T1000 (cell line): ENCODE results near the gene MPZL1.
"Not testable (repeated sequence)": the region's sequence is repeated elsewhere in the genome, so short reads cannot be mapped to it uniquely, and the experiment has no call there.

Experiments
- DNase-seq: peaks from one replicate; lab custom pipeline; 2025; ENCODE audit warnings: mixed read lengths; lab: John Stamatoyannopoulos, UW

Gene MPZL1

DNA sequence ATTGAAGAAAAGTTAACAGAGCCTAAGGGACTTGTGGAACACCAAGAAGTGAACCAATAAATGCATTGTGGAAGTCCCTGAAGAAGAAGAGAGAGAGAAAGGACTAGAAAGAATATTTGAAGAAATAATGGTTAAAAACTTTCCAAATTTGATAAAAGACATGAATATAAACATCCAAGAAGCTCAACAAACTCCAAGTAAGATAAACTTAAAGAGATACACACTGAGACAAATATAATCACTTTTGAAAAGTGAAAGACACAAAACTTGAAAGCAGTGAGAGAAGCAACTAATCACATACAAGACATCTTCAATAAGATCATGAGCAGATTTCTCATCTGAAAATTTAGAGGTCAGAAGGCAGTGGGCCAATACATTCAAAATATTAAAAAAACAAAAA lies 91.2 kb downstream of the MPZL1 start:
- no peak for DNase-seq

DNA sequence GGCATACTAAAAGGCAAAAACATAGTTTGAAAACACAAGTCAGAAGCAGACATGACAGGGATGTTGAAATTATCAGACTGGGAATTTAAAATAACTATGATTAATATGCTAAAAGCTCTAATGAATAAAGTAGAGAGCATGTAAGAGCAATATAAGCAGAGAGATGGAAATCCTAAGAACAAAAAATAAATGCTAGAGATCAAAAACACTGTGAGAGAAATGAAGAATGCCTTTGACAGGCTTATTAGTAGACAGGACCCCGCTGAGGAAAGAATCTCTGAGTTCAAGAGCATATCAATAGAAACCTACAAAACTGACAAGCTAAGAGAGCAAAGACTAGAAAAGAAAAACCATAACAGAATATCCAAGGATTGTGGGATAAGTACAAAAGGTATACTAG lies 93.9 kb downstream of the MPZL1 start:
- no peak for DNase-seq

DNA sequence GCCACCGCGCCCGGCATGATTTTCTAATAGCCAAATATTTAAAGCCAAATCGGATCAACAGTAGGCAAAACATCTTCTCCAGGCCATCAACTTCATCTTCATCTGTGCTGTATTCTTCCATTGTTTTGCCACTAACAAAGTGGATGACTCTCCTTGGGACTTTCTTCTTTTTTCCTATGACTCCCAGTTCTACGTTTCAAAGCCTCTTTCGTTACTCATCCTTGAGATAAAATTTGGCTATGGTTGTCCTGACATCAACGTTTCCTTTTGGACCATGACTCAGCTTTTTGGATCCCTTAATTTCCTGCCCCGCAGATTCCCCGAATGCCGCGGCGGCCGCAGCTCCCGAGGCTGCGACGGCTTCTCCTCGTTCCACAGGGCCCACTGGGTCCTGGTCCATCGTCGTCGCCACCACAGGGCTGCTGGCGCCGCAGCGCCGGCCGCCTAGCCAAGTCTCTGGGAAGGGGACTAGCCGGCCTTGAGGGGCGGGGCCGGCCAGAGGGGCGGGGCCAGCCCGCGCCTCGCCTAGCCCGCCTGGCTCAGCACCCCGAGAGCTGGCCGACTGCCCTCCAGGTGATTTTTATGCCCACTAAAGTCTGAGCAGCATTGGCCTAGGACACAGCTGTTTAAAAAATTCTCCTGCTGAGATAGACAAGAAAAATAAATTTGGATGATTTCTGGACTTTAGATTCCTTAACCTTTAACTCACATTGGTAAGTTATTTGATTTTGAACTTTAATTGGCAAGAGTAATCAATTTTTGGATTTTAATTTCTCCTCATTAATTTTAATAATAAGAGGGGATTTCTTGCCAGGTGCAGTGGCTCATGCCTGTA lies 98.3 kb downstream of the MPZL1 start:
- DNase-seq: peak; percentile 87

DNA sequence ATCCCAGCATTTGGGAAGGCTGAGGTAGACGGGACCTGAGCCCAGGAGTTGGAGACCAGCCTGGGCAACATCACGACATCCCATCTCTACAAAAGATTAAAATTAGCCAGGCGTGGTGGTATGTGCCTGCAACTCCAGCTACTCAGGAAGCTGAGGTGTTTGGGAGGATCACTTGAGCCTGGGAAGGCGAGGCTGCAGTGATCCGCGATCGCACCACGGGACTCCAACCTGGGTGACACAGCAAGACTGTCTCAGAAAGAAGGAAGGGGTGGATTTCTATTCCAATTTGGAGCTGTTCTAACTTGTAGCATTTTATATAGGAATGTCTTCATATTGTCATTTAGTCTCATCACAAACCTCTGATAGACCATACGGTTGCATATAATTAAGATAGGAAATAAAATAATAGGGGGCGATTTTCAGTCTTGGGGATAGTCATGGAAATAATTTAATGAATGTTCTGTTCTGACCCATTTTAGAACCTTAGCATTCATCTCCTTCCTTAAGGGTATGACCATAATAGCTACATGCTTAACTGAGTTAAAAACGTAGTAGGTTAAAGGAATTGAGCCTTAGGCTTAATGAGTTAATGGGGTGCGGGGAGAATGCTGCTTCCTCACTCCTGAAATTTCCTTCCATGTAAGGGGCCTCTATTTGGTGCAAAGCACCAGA lies 99.0 kb downstream of the MPZL1 start:
- DNase-seq: no peak

DNA sequence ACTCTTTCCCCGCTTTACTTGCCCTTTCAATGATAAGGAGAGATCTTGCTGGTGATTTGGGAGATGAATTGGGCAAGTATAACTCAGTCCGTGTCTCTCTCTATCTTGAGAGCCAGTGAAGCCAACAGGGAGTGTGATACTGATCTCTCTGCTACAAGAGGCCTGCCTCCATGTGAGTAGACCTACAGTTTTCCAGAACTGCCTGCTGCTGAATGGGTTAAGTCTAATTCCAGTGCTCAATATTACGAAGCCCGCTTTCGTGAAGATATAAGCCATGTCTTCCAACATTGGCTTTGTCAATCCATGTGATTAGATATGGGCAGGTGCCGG lies 99.5 kb downstream of the MPZL1 start:
- DNase-seq: no peak

DNA sequence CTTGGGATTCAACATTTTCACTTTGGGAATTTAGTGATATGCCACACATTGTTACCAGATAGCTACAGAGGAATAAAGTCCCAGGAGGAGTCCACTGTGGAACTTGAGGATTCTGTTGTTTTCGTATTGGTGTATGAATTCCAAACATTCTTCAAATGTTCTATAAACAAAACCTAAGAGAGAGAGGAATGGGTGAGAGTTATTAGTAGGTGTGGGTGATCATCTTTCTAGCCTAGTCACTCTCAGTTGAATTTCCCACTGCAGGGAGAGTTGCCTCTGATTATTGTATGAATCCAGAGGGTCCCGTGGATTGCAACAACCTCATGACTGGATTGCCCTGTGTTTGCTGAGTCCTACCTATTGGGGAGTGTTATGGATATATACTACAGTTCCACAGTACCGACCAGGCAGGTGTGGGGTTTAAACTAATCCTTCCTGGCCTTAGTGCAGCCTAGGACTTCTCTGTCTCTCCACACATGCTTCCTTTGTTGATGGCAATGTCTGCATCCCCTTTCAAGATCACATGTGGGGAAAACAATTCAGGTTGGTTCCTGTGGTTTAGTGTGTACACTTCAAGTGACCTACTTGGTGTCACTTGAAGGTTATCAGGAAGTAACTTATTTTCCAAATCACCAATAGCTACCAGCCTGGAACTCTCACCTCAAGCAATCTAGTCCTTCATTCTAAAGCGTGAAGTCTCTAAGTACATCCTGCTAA lies 100.3 kb downstream of the MPZL1 start:
- no peak for DNase-seq

DNA sequence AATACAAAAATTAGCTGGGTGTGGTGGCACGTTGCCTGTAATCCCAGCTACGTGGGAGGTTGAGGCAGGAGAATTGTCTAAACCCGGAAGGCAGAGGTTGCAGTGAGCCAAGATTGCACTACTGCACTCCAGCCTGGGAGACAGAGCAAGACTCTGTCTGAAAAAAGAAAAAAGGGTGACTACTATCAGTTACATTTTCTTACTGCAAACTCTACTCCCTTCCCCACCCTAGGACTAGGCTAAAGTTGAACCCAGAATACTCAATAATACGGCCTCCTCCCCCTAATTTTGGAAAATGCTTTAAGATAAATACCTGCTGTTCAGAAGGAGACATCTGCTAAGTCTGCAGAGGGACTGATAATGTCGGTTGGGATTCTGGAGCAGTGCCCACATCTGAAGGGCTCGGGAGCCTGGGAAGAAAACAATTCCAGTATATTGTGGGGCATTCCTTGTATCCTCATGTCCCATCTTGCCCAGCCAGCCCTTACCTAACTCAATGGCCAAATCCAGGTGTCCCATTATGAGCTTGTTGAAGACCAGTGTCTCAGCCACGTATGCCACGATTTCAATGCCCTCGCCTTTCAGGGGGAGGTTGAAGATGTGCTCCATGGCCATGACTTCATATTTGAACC lies 102.5 kb downstream of the MPZL1 start:
- no peak for DNase-seq

DNA sequence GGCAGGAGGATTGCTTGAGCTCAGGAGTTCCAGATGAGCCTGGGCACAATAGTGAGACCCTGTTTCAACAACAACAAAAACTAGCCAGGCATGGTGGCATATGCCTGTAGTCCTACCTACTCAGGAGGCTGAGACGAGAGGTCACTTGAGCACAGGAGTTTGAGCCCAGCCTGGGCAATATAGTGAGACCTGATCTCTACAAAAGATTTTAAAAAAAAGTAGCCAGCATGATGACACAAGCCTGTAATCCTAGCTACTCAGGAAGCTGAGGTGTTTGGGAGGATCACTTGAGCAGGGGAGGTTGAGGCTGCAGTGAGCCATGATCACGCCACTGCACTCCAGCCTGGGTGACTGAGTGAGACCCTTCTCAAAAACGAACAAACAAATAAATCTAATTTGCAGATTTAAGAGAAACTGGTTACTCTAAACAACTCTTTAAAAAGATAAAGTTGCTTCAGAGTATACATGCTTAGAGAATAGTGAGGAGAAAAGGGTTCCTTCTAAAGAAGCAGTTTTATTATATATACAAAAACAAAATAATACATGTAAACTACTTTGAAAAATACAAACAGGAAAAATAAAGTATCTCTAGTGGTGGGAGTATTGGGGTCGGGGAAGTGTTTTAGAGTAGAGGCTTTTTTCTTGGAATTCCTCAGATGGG lies 103.8 kb downstream of the MPZL1 start:
- DNase-seq: no peak

DNA sequence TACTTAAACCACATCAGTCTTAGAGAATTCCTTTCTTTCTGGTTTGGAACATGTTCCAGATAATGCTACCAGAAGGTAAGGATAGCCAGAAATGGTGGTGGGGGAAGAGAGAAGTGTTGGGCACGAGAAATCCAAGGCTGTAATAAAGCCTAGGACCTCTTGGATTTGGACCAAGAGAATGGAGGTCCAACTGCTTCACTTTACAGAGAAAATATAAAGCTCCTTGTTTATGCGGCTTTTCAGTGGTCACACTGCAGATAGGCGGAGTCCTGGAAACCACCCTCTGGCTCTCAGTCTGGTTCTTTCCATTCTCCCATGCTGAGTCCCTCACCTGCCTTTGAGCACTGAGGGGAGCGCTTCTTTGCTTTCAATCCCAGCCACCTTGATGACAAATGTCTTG lies 104.3 kb downstream of the MPZL1 start:
- DNase-seq: no peak

DNA sequence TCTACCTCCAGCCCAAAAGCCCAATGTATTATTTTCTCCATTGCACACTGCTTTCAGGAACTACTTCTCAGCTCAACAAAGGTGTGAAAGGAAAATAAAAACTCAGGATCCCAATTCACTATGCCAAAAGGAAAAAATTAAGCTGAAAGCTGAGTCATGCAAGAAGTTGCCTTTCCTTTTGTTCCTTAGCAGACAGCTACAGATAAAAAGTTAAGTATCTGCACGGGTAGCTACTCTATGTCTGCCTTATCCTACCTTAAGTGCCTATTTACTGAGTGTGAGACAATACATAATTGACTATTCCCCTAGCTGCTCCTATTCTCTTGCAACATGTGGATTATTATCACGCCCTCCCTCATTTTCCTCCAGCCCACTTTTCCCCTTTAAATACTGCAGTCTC lies 108.1 kb downstream of the MPZL1 start:
- DNase-seq: no peak

DNA sequence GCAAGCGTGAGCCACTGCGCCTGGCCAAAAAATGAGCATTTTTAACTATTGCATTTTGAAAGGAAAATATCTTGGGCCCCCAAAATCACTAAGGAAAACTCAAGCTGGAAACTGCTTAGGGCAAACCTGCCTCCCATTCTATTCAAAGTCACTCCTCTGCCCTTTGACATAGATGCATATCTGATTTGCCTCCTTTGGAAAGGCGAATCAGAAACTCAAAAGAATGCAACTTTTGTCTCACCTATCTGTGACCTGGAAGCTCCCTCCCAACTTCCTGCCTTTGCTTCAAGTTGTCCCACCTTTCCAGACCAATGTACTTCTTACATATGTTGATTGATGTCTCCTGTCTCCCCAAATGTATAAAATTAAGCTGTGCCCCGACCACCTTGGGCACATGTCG lies 108.9 kb downstream of the MPZL1 start:
- not testable (repeated sequence) for DNase-seq

DNA sequence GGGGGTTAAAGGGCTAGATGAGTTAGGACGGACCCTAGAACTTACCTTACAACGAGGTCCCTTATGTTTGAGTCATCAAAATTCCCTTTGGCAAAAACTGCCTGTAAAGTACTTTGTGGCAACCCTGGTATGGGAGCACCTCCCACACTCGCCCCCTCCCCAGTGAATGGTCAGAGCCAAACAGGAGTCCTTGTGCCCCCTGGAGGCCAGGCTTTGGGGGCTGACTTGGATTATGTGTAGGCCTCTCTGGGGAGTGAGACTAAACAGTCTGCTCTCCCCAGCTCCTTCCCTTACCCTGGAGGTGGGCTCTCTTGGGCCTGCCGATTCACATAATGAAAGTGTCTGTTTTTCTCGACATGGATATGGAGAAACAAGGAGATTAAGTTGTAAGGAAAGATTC lies 110.9 kb downstream of the MPZL1 start:
- no peak for DNase-seq

DNA sequence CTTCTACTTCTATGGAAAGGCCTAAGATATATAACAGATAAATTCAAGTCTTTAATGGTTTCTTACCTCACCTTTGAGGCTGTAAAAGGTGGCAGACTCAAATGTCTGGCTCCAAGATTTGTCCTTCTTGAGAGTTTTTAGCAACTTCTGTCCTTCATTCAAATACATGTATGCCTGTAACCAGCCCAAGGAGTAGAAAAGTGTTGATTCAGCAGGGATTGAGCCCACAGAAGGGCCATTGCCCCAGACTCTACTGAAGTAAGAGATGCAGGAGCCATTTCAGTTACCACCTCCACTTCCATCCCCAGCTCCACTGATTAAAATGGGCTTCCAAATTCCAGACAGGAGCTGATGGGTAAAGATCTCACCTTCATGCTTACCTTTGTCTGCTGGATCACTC lies 112.1 kb downstream of the MPZL1 start:
- DNase-seq: no peak

DNA sequence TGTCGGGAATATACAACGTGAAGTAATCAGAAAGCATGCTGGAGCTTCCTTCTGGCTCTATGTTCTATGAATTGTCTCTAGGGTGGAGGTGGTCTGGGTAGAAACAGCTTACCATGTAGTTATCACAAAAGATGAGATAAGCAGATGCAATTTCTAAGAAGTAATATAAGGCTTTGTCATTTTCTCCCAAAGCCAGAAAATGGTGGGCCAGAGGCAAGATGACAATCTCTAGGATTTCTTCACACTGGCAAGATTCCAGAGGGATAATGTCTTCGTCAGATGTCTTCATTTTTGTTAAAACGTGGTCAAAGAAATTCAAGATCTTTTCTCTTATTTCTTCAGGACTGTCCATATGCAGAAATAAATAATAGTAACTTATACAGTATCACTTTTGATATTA lies 114.4 kb downstream of the MPZL1 start:
- DNase-seq: no peak

DNA sequence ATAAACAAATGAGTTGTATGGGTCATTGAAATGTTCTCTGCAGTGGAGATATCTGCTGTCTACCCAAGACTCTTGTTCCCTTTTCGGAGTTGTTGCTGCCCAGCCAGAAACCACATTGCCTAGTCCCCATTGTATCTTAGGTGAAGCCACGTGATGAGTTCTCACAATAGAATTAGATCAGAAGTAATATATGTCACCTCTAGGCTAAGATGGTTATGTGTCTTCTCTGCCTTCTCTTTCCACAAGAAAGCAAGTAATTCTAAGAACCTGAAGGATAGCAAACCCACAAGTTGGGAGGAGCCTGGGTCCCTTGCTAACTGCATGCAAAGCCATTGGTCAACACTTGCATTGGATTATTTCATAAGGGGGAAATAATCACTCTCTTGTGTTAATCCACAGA lies 115.5 kb downstream of the MPZL1 start:
- DNase-seq: no peak

DNA sequence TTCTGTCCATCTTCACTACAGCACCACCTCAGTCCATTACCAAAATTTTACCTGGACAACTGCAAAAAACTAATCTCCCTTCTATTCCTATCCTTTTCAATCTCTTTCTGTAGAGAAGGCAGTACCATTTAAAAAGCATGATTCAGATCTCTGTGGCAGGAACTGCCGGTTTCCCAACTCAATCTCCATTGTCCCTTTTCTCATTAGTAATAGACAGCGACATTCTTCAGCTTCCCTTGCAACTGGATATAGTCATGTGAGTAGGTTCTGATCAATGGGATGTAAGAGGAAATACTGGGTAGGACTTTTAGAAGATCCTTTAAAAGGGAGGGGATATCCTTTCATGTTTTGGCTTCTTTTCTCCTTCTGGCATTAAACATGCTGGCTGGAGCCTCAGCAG lies 117.2 kb downstream of the MPZL1 start:
- DNase-seq: no peak
